Kidney (tissue), 14 donors: ENCODE data around the gene CDH9. TPM values are rescaled to one million over a fixed set of nuclear protein-coding genes. Genes with fewer than 3 reads are reported as not detected.

Experiments
- DNase-seq, 5 donors: peaks; one replicate each; pipeline ENCODE4 v3.0.0-alpha.2; 2013 to 2020
- FAIRE-seq: peaks from 2 replicates; lab custom pipeline; 2012; peaks lifted over from hg19 to GRCh38; lab: Jason Lieb, UNC
- H3K27ac ChIP-seq, 2 donors: one replicate each; pipeline ENCODE4 v1.7.0; 2013; ENCODE audit warnings: low read depth in 2 of 2, low read length in 2 of 2, inconsistent platforms in 1 of 2
- H3K27me3 ChIP-seq: one replicate; pipeline ENCODE4 v1.7.1; 2013; ENCODE audit warnings: low read length, inconsistent platforms; ENCODE audit not compliant: control insufficient read depth, insufficient read depth
- H3K36me3 ChIP-seq, 3 donors: one replicate each; pipeline versions ENCODE4 v1.7.0 to v1.7.1; 2013; ENCODE audit warnings: low read length in 3 of 3, control low read depth in 1 of 3, inconsistent platforms in 1 of 3; ENCODE audit not compliant: insufficient read depth in 3 of 3, control insufficient read depth in 2 of 3
- H3K4me1 ChIP-seq, 3 donors: one replicate each; pipeline versions ENCODE4 v1.7.0 to v1.7.1; 2013; ENCODE audit warnings: low read length in 3 of 3, inconsistent platforms in 1 of 3, low read depth in 1 of 3; ENCODE audit not compliant: control insufficient read depth in 2 of 3, insufficient read depth in 2 of 3
- H3K4me3 ChIP-seq, 3 donors: one replicate each; pipeline versions ENCODE4 v1.7.0 to v1.8.1; 2013; ENCODE audit warnings: low read length in 3 of 3, control low read depth in 1 of 3, inconsistent platforms in 1 of 3
- H3K9ac ChIP-seq, 3 donors: one replicate each; pipeline versions ENCODE4 v1.7.0 to v1.7.1; 2013; ENCODE audit warnings: low read length in 3 of 3, control low read depth in 1 of 3, inconsistent platforms in 1 of 3
- H3K9me3 ChIP-seq, 3 donors: one replicate each; pipeline versions ENCODE4 v1.7.0 to v1.7.1; 2013; ENCODE audit warnings: low read length in 3 of 3, control low read depth in 1 of 3, inconsistent platforms in 1 of 3; ENCODE audit not compliant: control insufficient read depth in 2 of 3, insufficient read depth in 1 of 3
- intact Hi-C: fragments of 100-400 bp; cut with DNase I; formaldehyde crosslinking; loops from one replicate; pipeline ENCODE4 v1.11.1; 2022
- polyA plus RNA-seq: library from polyadenylated mRNA; stranded (reverse); fragments of 350-450 nt; fragmentation: Illumina TruSeq; extraction: RNeasy Lipid Tissue Mini Kit (QIAGEN cat#74804); gene quantifications from one replicate; pipeline ENCODE4 v1.2.3, GENCODE V29; 2014; ENCODE audit warnings: low read depth, low replicate concordance; ENCODE audit not compliant: insufficient read depth
- total RNA-seq: library from RNA; stranded (reverse); fragmentation: NEBNext Ultra II Directional; extraction: Animal tissue kit (Norgen Biotek cat#: 25700); gene quantifications from one replicate; pipeline ENCODE4 v1.2.1, GENCODE V29; 2021
- TF ChIP-seq, protein P1 (sequence below): IDR thresholded peaks from 3 replicates; pipeline ENCODE4 v1.5.1; 2012; ENCODE audit warnings: mild to moderate bottlenecking, moderate library complexity, borderline replicate concordance; ENCODE audit not compliant: insufficient read depth; ENCODE audit errors: extremely low read depth
- donor health status: control.
- donor health status: control.
- donor health status: control.
- donor health status: control.
- donor health status: control.
- donor health status: DM: yes; HTN: yes; CAD: no.
- donor health status: Normal renal cell carcinoma (clear cell type).

Gene CDH9
- total and polyA plus RNA-seq, 2 donors from 2014 or later = 1.7 to 2.1 TPM

DNA sequence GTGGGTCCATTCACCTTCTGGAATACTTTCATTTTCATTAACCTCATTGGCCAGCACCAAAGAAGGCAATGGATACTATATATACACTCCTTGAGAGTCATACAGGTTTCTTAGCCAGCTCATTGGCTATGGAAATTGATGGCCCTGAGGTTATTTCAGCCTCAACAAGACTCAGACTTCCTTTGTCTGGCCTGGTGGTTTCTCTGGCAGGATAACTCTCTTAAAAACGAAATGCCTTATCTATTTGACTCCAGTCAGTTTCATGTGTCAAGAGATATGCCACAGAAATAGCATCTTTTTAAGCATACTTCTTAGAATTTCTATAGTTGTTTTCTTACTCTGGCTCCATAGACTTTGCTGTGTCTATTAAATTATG lies 28.9 kb downstream of the CDH9 start:
- H3K9ac ChIP-seq = no peak overlapping the region
- H3K27ac ChIP-seq = no peak overlapping the region
- H3K9me3 ChIP-seq = no peaks in the 10 kb centered on the region
- DNase-seq = no peak
- TF ChIP-seq, protein P1, sequence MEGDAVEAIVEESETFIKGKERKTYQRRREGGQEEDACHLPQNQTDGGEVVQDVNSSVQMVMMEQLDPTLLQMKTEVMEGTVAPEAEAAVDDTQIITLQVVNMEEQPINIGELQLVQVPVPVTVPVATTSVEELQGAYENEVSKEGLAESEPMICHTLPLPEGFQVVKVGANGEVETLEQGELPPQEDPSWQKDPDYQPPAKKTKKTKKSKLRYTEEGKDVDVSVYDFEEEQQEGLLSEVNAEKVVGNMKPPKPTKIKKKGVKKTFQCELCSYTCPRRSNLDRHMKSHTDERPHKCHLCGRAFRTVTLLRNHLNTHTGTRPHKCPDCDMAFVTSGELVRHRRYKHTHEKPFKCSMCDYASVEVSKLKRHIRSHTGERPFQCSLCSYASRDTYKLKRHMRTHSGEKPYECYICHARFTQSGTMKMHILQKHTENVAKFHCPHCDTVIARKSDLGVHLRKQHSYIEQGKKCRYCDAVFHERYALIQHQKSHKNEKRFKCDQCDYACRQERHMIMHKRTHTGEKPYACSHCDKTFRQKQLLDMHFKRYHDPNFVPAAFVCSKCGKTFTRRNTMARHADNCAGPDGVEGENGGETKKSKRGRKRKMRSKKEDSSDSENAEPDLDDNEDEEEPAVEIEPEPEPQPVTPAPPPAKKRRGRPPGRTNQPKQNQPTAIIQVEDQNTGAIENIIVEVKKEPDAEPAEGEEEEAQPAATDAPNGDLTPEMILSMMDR = no peak
- H3K36me3 ChIP-seq = no peaks in the 10 kb centered on the region
- H3K27me3 ChIP-seq = no peaks in the 10 kb centered on the region
- intact Hi-C loops = no loop called here
- no peaks in the 10 kb centered on the region for H3K4me1 ChIP-seq
- no peak for FAIRE-seq
- no peak overlapping the region for H3K4me3 ChIP-seq

DNA sequence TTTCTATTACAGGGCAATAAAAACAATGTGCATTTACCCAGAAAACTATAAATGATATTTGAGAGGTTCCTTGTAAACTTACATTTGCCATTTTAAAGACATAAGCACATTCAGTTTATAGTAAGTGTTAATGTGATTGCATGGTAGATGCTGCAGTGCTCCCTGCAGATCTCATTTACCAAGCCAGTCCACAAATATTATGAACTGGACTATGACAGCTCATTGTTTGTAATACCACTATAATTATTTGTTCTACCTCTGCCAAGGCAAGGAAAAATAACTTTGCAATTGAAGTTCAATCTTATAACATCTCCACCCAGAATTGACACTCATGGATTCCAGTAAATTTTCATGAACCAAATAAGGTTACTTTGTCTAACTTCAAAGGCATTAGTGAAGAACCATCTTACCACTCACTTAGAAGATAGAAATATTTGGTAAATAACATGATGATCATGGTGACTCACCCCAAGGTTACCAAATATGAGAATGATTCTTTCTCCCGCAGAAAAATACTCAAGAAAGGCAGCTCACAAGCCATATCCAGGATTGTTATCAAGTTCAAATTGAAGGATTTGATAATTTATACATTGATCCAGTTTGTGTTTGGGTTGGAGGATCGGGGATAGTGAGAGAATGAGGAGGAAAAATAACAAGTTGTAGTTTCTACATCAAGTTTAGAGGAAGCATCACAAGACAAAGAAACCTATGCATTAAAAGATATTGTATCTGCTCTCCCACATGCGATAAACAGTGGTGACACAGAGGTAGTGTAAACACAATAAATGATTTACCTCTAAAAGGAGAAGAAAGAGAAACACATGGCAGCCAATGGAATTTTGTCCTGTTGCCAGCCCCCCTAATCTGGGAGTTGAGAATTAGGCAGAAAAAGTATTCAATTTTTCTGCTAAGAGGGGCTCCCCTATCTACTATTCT lies 29.5 kb downstream of the CDH9 start:
- no peaks in the 10 kb centered on the region for H3K4me1 ChIP-seq

DNA sequence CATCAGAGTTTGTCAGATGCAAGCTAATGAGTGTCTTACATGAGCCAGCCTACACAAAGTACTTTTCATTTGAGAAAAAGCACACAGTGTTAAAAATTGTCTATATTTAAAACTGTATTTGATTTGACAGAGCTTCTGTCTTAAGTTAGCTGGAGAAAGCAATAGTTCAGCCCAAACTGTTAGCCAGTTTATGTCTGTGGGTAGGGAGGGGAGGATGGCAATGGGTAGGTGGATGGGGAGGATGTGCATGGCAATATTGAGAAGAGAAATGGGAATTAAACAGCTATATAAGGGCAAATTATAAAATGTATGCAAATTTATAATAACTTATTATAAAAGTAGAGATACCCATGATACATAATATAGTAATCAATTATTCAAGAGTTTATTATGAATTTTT lies 31.3 kb downstream of the CDH9 start:
- TF ChIP-seq, protein P1 = no peak
- H3K27ac ChIP-seq = no peak overlapping the region
- H3K9ac ChIP-seq = no peak overlapping the region
- no peak overlapping the region for H3K4me3 ChIP-seq
- H3K36me3 ChIP-seq = no peaks in the 10 kb centered on the region
- intact Hi-C loops = no loop called here
- H3K4me1 ChIP-seq = no peaks in the 10 kb centered on the region
- DNase-seq (no peak), FAIRE-seq (no peak)
- H3K9me3 ChIP-seq = no peaks in the 10 kb centered on the region
- H3K27me3 ChIP-seq = no peaks in the 10 kb centered on the region

More for the DNA sequence above, 29.5 kb downstream of the CDH9 start:
- intact Hi-C loops = no loop called here
- H3K9me3 ChIP-seq = no peaks in the 10 kb centered on the region
- DNase-seq = no peak
- H3K9ac ChIP-seq = no peak overlapping the region
- no peak for FAIRE-seq
- H3K4me3 ChIP-seq = no peak overlapping the region
- H3K36me3 ChIP-seq = no peaks in the 10 kb centered on the region
- TF ChIP-seq, protein P1 = no peak
- no peaks in the 10 kb centered on the region for H3K27me3 ChIP-seq
- no peak overlapping the region for H3K27ac ChIP-seq
